Neutrophil (primary cell): ENCODE results near the gene CC2D1A.
"Not testable (repeated sequence)": the region's sequence is repeated elsewhere in the genome, so short reads cannot be mapped to it uniquely, and the experiment has no call there.

Experiments
- H3K27ac ChIP-seq: fragments of 200-600 bp; sonication (generic); 2 replicates; pipeline ENCODE4 v1.5.1; 2016; ENCODE audit warnings: mild to moderate bottlenecking, moderate library complexity
- H3K27me3 ChIP-seq: fragments of 200-600 bp; sonication (generic); 2 replicates; pipeline ENCODE4 v1.6.0; 2016; ENCODE audit warnings: mild to moderate bottlenecking
- H3K36me3 ChIP-seq: fragments of 200-600 bp; sonication (generic); 2 replicates; pipeline ENCODE4 v1.5.1; 2017
- H3K4me1 ChIP-seq, 2 experiments: fragments of 200-600 bp in 1 of 2; sonication (generic) in 1 of 2; 1 replicate in 1 of 2; 2 replicates in 1 of 2; pipeline versions ENCODE4 v1.5.1 to v1.6.1; 2013 to 2016; ENCODE audit warnings: low read depth in 1 of 2, low read length in 1 of 2, mild to moderate bottlenecking in 1 of 2, moderate library complexity in 1 of 2; ENCODE audit not compliant: control insufficient read depth in 1 of 2, insufficient read depth in 1 of 2
- H3K4me3 ChIP-seq, 2 experiments: fragments of 200-600 bp in 1 of 2; sonication (generic) in 1 of 2; 1 replicate in 1 of 2; 2 replicates in 1 of 2; pipeline ENCODE4 v1.5.1; 2013 to 2016; ENCODE audit warnings: low read depth in 1 of 2, low read length in 1 of 2, mild to moderate bottlenecking in 1 of 2, moderate library complexity in 1 of 2
- H3K9me3 ChIP-seq: fragments of 200-600 bp; sonication (generic); 2 replicates; pipeline ENCODE4 v1.5.1; 2016
- TF ChIP-seq, protein P1 (sequence below): fragments of 200-600 bp; sonication (generic); IDR thresholded peaks from 2 replicates; pipeline ENCODE4 v1.5.1; 2016; ENCODE audit warnings: antibody characterized with exemption

CC2D1A gene

DNA sequence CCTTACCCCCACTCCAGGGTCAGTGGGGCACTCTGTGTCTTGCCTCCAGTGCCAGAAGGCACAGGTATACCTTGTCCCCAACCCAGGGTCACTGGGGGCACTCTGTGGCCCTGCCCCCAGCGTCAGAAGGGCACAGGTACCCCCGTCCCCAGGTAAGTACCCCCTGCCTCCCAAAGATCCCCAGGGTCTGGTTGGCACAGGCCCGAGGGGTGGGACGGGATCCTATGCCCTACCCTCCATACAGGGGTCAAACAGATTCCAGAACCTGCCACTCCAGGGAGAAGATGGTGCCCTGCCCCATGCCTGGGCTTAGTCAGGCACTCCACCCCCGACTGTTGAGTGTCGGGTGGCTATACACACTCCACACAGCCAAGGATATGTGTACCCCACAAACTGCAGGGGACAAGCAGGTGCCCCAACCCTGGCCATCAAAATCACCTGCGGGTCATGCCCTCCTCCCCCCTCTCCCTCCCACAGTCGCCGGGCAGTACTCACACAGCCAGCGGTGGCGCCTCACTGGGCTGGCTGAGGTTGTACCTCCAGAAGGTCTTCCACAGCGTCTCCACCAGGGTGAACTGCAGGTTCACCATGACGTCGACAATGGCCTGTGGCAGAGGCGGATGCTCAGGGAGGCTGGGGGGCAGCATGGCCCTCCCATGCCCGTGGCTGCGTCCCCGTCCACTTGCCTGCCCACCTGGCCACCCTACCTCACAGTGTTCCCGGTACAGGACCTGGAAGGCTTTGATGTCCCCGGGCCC, 60.1 kb downstream of the CC2D1A start:
- no peaks in the 10 kb centered on the region for H3K4me1 ChIP-seq
- H3K9me3 ChIP-seq: no peaks in the 10 kb centered on the region
- no peak overlapping the region for H3K4me3 ChIP-seq
- no peak overlapping the region for H3K27ac ChIP-seq
- no peaks in the 10 kb centered on the region for H3K27me3 ChIP-seq
- peaks cover 92% of the 10 kb centered on the region for H3K36me3 ChIP-seq
- TF ChIP-seq, protein P1, sequence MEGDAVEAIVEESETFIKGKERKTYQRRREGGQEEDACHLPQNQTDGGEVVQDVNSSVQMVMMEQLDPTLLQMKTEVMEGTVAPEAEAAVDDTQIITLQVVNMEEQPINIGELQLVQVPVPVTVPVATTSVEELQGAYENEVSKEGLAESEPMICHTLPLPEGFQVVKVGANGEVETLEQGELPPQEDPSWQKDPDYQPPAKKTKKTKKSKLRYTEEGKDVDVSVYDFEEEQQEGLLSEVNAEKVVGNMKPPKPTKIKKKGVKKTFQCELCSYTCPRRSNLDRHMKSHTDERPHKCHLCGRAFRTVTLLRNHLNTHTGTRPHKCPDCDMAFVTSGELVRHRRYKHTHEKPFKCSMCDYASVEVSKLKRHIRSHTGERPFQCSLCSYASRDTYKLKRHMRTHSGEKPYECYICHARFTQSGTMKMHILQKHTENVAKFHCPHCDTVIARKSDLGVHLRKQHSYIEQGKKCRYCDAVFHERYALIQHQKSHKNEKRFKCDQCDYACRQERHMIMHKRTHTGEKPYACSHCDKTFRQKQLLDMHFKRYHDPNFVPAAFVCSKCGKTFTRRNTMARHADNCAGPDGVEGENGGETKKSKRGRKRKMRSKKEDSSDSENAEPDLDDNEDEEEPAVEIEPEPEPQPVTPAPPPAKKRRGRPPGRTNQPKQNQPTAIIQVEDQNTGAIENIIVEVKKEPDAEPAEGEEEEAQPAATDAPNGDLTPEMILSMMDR: no peak

- H3K27ac ChIP-seq: no peak overlapping the region
- H3K9me3 ChIP-seq: no peaks in the 10 kb centered on the region
- no peaks in the 10 kb centered on the region for H3K27me3 ChIP-seq
- TF ChIP-seq, protein P1: no peak
- no peaks in the 10 kb centered on the region for H3K4me1 ChIP-seq
- H3K36me3 ChIP-seq: peaks cover 91% of the 10 kb centered on the region
- no peak overlapping the region for H3K4me3 ChIP-seq
Observed at GRCh38 chr19:13966684-13967128, 60.7 kb downstream of the CC2D1A start.

DNA sequence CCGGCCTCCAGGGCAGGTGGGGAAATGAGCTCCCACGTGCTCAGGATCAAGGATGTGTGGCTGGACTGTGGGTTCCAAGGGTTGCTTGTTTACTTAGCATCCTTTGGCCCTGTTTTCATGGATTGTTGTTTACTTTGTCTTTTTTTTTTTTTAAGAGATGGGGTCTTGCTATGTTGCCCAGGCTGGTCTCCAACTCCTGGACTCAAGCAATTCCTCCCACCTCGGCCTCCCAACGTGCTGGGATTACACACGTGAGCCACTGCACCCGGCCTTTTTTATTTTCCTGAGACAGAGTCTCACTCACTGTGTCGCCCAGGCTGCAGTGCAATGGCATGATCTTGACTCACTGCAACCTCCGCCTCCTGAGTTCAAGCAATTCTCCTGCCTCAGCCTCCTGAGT, 61.2 kb downstream of the CC2D1A start:
- not testable (repeated sequence) for H3K27ac ChIP-seq, H3K9me3 ChIP-seq, H3K27me3 ChIP-seq, H3K4me3 ChIP-seq, H3K4me1 ChIP-seq
- H3K36me3 ChIP-seq: peaks cover 89% of the 10 kb centered on the region

- TF ChIP-seq, protein P1: no peak
- no peak overlapping the region for H3K4me3 ChIP-seq
- no peak overlapping the region for H3K27ac ChIP-seq
- H3K27me3 ChIP-seq: no peaks in the 10 kb centered on the region
- H3K4me1 ChIP-seq: no peaks in the 10 kb centered on the region
- no peaks in the 10 kb centered on the region for H3K9me3 ChIP-seq
- H3K36me3 ChIP-seq: peaks cover 89% of the 10 kb centered on the region
Observed at GRCh38 chr19:13968383-13968935, 62.5 kb downstream of the CC2D1A start.

GRCh38 chr19:13968999-13969398, 63.0 kb downstream of the CC2D1A start:
- Histone ChIP-seq H3K4me3 (no peak overlapping the region), H3K4me1 (no peaks in the 10 kb centered on the region), H3K27me3 (no peaks in the 10 kb centered on the region), H3K36me3 (peaks cover 86% of the 10 kb centered on the region), H3K27ac (no peak overlapping the region), H3K9me3 (no peaks in the 10 kb centered on the region)
- TF ChIP-seq, protein P1: no peak

DNA sequence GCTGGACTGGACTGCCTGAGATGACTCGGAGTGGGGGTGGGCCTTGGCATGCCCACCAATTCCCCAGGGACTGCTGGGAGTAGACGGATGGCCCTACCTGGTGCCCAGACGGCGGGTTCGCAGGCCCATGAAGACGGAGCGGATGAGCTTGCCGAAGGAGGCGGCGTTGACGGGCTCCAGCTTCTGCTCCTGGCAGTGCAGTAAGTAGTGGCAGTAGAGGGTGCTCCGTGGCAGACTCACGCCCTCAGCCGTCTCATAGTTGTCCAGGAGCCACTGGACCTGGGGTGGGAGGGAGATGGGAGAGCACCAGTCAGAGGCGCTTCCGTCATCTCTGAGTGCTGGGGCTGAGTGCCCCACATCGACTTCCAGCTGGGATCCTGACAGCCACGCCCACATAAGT, 63.9 kb downstream of the CC2D1A start:
- Histone ChIP-seq H3K27ac (no peak overlapping the region), H3K4me3 (no peak overlapping the region), H3K9me3 (no peaks in the 10 kb centered on the region), H3K27me3 (no peaks in the 10 kb centered on the region), H3K4me1 (no peaks in the 10 kb centered on the region), H3K36me3 (peaks cover 84% of the 10 kb centered on the region)
- TF ChIP-seq, protein P1: no peak

- not testable (repeated sequence) for H3K27ac ChIP-seq, H3K9me3 ChIP-seq, H3K27me3 ChIP-seq, H3K4me3 ChIP-seq, H3K4me1 ChIP-seq
- H3K36me3 ChIP-seq: peaks cover 81% of the 10 kb centered on the region
Observed at GRCh38 chr19:13971868-13972267, 65.9 kb downstream of the CC2D1A start.
